ENCODE measurements around the gene GRID2.

GRID2 gene

DNA sequence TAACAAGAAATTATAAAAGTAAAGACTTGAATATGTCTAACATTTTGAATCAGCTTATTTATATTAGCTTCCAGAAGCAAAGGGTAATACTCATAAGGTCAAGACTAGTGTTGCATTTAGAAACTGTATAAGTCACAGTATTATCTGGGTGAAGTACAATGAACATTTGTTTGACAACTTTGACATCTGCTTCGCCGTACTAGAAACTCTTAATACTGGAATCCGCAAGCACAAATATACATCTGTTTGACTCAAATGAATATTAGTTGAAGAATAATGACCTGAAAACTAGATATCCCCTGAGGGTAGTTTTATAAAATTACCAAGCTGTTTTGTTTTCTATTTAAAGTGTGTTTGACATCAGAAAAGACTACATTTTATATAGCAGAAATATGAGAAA is 1389.4 kb downstream of the GRID2 start:
- no peak for ATAC-seq
- TF ChIP-seq SNAI2 (CRISPR knock-in tag; IDR thresholded peaks at IDR 0.05) (no peak), GLIS3 (CRISPR knock-in tag; IDR thresholded peaks at IDR 0.05) (no peak), ZNF565 (CRISPR knock-in tag; conservative IDR thresholded peaks at IDR 0.05; ENCODE audit: low read depth) (no peak)

DNA sequence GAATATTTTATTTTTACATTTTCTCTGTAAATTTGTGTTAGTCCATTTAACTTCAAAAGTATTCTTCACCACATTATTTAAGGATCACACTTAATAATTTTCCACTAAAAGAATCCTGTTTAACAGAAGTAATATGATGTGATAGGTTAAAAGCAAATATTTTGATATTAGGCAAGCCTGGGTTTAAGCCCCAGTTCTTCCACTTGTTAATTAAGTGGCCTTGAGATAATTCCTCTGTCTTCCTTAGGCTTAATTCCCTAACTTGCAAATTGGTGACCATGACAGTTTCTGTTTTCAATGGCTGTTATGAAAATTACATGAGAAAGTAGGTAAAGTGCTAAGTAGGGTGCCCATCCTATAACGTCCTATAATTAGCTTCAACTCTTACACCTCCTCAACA is 1394.9 kb downstream of the GRID2 start:
- ATAC-seq, result no peak
- no peak for TF ChIP-seq ZFP30 (CRISPR knock-in tag; IDR thresholded peaks at IDR 0.05)
- no peak for TF ChIP-seq SNAI2 (CRISPR knock-in tag; IDR thresholded peaks at IDR 0.05)
- TF ChIP-seq, protein P1, sequence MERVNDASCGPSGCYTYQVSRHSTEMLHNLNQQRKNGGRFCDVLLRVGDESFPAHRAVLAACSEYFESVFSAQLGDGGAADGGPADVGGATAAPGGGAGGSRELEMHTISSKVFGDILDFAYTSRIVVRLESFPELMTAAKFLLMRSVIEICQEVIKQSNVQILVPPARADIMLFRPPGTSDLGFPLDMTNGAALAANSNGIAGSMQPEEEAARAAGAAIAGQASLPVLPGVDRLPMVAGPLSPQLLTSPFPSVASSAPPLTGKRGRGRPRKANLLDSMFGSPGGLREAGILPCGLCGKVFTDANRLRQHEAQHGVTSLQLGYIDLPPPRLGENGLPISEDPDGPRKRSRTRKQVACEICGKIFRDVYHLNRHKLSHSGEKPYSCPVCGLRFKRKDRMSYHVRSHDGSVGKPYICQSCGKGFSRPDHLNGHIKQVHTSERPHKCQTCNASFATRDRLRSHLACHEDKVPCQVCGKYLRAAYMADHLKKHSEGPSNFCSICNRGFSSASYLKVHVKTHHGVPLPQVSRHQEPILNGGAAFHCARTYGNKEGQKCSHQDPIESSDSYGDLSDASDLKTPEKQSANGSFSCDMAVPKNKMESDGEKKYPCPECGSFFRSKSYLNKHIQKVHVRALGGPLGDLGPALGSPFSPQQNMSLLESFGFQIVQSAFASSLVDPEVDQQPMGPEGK (CRISPR knock-in tag; IDR thresholded peaks at IDR 0.05; ENCODE audit: borderline replicate concordance), result no peak
- TF ChIP-seq PPARA (CRISPR knock-in tag; IDR thresholded peaks at IDR 0.05; ENCODE audit: borderline replicate concordance), result no peak
- TF ChIP-seq ZNF565 (CRISPR knock-in tag; conservative IDR thresholded peaks at IDR 0.05; ENCODE audit: low read depth), result no peak
- TF ChIP-seq, protein P2, sequence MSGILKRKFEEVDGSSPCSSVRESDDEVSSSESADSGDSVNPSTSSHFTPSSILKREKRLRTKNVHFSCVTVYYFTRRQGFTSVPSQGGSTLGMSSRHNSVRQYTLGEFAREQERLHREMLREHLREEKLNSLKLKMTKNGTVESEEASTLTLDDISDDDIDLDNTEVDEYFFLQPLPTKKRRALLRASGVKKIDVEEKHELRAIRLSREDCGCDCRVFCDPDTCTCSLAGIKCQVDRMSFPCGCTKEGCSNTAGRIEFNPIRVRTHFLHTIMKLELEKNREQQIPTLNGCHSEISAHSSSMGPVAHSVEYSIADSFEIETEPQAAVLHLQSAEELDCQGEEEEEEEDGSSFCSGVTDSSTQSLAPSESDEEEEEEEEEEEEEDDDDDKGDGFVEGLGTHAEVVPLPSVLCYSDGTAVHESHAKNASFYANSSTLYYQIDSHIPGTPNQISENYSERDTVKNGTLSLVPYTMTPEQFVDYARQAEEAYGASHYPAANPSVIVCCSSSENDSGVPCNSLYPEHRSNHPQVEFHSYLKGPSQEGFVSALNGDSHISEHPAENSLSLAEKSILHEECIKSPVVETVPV (CRISPR knock-in tag; IDR thresholded peaks at IDR 0.05), result no peak
- TF ChIP-seq GLIS3 (CRISPR knock-in tag; IDR thresholded peaks at IDR 0.05), result no peak
- no peak for TF ChIP-seq RARB (CRISPR knock-in tag; IDR thresholded peaks at IDR 0.05)
- no peak for TF ChIP-seq ESRRG (CRISPR knock-in tag; IDR thresholded peaks at IDR 0.05)
- TF ChIP-seq, protein P3, sequence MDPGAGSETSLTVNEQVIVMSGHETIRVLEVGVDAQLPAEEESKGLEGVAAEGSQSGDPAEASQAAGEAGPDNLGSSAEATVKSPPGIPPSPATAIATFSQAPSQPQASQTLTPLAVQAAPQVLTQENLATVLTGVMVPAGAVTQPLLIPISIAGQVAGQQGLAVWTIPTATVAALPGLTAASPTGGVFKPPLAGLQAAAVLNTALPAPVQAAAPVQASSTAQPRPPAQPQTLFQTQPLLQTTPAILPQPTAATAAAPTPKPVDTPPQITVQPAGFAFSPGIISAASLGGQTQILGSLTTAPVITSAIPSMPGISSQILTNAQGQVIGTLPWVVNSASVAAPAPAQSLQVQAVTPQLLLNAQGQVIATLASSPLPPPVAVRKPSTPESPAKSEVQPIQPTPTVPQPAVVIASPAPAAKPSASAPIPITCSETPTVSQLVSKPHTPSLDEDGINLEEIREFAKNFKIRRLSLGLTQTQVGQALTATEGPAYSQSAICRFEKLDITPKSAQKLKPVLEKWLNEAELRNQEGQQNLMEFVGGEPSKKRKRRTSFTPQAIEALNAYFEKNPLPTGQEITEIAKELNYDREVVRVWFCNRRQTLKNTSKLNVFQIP (CRISPR knock-in tag; IDR thresholded peaks at IDR 0.05; ENCODE audit: borderline replicate concordance, low read depth), result no peak
- TF ChIP-seq, protein P4, sequence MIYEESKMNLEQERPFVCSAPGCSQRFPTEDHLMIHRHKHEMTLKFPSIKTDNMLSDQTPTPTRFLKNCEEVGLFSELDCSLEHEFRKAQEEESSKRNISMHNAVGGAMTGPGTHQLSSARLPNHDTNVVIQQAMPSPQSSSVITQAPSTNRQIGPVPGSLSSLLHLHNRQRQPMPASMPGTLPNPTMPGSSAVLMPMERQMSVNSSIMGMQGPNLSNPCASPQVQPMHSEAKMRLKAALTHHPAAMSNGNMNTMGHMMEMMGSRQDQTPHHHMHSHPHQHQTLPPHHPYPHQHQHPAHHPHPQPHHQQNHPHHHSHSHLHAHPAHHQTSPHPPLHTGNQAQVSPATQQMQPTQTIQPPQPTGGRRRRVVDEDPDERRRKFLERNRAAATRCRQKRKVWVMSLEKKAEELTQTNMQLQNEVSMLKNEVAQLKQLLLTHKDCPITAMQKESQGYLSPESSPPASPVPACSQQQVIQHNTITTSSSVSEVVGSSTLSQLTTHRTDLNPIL (CRISPR knock-in tag; IDR thresholded peaks at IDR 0.05; ENCODE audit: low read depth), result no peak
- TF ChIP-seq ISL1 (CRISPR knock-in tag; IDR thresholded peaks at IDR 0.05), result no peak
- TF ChIP-seq BACH2 (CRISPR knock-in tag; IDR thresholded peaks at IDR 0.05; ENCODE audit: borderline replicate concordance), result no peak
- TF ChIP-seq TCF4 (CRISPR knock-in tag; IDR thresholded peaks at IDR 0.05; ENCODE audit: borderline replicate concordance), result no peak
- TF ChIP-seq ZC3H10 (CRISPR knock-in tag; IDR thresholded peaks at IDR 0.05), result no peak

DNA sequence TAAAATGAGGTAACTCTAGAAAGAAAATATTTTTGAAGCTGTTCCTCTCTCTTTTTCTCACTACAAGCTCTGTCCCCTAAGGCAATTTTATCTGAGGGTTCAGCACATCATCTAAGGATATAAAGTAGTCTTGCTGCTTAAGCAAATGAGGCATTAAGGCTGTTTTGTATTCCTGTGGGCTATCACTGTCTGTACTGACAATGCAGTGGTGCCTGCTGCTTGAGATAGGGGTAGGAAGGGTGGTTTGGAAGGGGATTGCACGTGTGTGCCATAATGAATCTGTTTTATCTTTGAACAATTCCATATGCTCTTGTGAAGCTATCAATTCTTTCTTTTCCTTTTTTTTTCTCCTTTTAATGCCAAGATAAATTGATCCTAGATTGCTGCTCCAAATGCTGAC is 1396.8 kb downstream of the GRID2 start:
- ATAC-seq, result no peak
- TF ChIP-seq TOX (CRISPR knock-in tag; IDR thresholded peaks at IDR 0.05; ENCODE audit: borderline replicate concordance), result no peak
- no peak for TF ChIP-seq ESRRG (CRISPR knock-in tag; IDR thresholded peaks at IDR 0.05)
- TF ChIP-seq CSDC2 (CRISPR knock-in tag; IDR thresholded peaks at IDR 0.05), result no peak
- TF ChIP-seq ZC3H10 (CRISPR knock-in tag; IDR thresholded peaks at IDR 0.05), result no peak
- no peak for TF ChIP-seq BACH2 (CRISPR knock-in tag; IDR thresholded peaks at IDR 0.05; ENCODE audit: borderline replicate concordance)
- TF ChIP-seq ZFP30 (CRISPR knock-in tag; IDR thresholded peaks at IDR 0.05), result no peak
- TF ChIP-seq ZNF8 (CRISPR knock-in tag; IDR thresholded peaks at IDR 0.05), result no peak
- TF ChIP-seq ARNTL (CRISPR knock-in tag; IDR thresholded peaks at IDR 0.05; ENCODE audit: borderline replicate concordance, low read depth), result no peak
- TF ChIP-seq, protein P1 (CRISPR knock-in tag; IDR thresholded peaks at IDR 0.05; ENCODE audit: borderline replicate concordance), result no peak
- TF ChIP-seq PPARA (CRISPR knock-in tag; IDR thresholded peaks at IDR 0.05; ENCODE audit: borderline replicate concordance), result no peak
- TF ChIP-seq, protein P5, sequence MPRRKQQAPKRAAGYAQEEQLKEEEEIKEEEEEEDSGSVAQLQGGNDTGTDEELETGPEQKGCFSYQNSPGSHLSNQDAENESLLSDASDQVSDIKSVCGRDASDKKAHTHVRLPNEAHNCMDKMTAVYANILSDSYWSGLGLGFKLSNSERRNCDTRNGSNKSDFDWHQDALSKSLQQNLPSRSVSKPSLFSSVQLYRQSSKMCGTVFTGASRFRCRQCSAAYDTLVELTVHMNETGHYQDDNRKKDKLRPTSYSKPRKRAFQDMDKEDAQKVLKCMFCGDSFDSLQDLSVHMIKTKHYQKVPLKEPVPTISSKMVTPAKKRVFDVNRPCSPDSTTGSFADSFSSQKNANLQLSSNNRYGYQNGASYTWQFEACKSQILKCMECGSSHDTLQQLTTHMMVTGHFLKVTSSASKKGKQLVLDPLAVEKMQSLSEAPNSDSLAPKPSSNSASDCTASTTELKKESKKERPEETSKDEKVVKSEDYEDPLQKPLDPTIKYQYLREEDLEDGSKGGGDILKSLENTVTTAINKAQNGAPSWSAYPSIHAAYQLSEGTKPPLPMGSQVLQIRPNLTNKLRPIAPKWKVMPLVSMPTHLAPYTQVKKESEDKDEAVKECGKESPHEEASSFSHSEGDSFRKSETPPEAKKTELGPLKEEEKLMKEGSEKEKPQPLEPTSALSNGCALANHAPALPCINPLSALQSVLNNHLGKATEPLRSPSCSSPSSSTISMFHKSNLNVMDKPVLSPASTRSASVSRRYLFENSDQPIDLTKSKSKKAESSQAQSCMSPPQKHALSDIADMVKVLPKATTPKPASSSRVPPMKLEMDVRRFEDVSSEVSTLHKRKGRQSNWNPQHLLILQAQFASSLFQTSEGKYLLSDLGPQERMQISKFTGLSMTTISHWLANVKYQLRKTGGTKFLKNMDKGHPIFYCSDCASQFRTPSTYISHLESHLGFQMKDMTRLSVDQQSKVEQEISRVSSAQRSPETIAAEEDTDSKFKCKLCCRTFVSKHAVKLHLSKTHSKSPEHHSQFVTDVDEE (CRISPR knock-in tag; IDR thresholded peaks at IDR 0.05), result no peak
- TF ChIP-seq ZNF565 (CRISPR knock-in tag; conservative IDR thresholded peaks at IDR 0.05; ENCODE audit: low read depth), result no peak
- TF ChIP-seq RARB (CRISPR knock-in tag; IDR thresholded peaks at IDR 0.05), result no peak
- no peak for TF ChIP-seq SNAI2 (CRISPR knock-in tag; IDR thresholded peaks at IDR 0.05)
- TF ChIP-seq, protein P3 (CRISPR knock-in tag; IDR thresholded peaks at IDR 0.05; ENCODE audit: borderline replicate concordance, low read depth), result no peak
- TF ChIP-seq OSR1 (CRISPR knock-in tag; IDR thresholded peaks at IDR 0.05), result no peak
- TF ChIP-seq, protein P4 (CRISPR knock-in tag; IDR thresholded peaks at IDR 0.05; ENCODE audit: low read depth), result no peak
- no peak for TF ChIP-seq TCF4 (CRISPR knock-in tag; IDR thresholded peaks at IDR 0.05; ENCODE audit: borderline replicate concordance)

Data from SK-N-SH treated with all-trans-retinoic acid at 6 μM for 48 hours (cell line).